Measurements from ENCODE around the gene EIF3I.

Gene EIF3I

GRCh38 chr1:32219022-32219421 is 3.2 kb upstream of the EIF3I start:
- DNase-seq (ENCODE audit: low read depth) = no peak
- TF ChIP-seq, protein P1, sequence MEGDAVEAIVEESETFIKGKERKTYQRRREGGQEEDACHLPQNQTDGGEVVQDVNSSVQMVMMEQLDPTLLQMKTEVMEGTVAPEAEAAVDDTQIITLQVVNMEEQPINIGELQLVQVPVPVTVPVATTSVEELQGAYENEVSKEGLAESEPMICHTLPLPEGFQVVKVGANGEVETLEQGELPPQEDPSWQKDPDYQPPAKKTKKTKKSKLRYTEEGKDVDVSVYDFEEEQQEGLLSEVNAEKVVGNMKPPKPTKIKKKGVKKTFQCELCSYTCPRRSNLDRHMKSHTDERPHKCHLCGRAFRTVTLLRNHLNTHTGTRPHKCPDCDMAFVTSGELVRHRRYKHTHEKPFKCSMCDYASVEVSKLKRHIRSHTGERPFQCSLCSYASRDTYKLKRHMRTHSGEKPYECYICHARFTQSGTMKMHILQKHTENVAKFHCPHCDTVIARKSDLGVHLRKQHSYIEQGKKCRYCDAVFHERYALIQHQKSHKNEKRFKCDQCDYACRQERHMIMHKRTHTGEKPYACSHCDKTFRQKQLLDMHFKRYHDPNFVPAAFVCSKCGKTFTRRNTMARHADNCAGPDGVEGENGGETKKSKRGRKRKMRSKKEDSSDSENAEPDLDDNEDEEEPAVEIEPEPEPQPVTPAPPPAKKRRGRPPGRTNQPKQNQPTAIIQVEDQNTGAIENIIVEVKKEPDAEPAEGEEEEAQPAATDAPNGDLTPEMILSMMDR (IDR thresholded peaks at IDR 0.05; ENCODE audit: low read depth, low read length, missing control alignments) = no peak

DNA sequence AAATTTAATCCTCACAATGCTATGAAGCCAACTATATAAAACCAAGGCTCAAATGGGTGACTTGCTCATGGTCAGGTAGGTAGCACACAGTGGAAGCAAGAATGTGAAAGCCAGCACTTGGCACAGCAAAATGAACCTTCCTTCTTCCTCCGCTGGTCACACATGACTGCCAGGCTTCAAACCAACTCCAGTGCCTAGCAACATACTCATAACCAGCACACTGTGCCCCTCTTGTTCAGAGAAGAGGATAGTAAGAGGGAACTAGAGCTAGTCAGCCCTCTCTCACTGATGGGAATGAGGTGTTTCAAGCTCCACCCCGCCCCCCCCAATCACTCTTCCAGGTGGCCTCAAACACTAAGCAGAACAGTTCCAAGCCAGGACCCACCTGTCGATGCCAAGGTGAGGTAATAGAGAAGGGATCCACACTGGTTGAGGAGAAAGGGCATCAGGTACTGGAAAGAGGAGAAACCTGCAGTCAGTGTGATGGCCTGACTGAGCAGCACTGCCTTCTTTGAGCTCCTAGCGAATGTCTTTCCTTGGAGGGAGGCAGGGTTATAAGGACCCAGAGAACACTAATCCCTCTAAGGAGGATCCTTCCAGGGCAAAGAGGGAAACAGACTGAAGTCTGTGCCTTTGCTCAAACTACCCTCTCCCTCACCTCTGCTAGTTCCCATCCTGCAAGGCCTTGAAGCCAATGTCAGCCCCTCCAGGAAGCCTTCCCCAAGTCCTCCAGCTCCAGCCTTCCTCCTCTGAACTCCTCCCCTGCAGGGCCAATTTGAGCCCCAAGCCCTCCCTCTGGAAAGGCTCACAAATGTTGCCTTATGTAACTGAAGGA is 1.2 kb upstream of the EIF3I start:
- peak overlapping the region; percentile 56 for H3K4me3 ChIP-seq (ENCODE audit: low read depth, low read length)
- DNase-seq (ENCODE audit: low read depth) = no peak
- TF ChIP-seq, protein P1 (IDR thresholded peaks at IDR 0.05; ENCODE audit: low read depth, low read length, missing control alignments) = no peak

More at GRCh38 chr1:32219022-32219421, 3.2 kb upstream of the EIF3I start:
- H3K4me3 ChIP-seq (ENCODE audit: low read depth, low read length) = no peak overlapping the region

DNA sequence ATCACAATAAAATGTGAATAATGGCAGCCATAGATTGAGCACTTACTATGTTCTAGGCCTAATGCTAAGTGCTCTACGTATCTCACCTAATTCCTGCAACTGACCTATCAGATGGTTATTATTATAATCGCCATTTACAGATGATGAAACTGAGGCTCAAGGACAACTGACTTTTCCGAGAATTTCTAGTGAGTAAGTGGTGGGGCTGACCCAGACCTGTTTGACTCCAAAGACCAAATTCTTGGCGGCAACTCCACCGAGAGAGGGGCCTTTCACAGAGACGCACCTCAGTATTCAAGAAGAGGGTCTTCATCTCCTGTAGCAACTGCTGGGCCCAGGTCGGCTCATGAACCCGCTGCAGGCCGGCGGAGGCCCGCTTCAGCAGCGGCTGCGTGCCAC is 627 bp upstream of the EIF3I start:
- TF ChIP-seq, protein P1 (IDR thresholded peaks at IDR 0.05; ENCODE audit: low read depth, low read length, missing control alignments) = no peak
- H3K4me3 ChIP-seq (ENCODE audit: low read depth, low read length) = peak overlapping the region; percentile 56
- no peak for DNase-seq (ENCODE audit: low read depth)

DNA sequence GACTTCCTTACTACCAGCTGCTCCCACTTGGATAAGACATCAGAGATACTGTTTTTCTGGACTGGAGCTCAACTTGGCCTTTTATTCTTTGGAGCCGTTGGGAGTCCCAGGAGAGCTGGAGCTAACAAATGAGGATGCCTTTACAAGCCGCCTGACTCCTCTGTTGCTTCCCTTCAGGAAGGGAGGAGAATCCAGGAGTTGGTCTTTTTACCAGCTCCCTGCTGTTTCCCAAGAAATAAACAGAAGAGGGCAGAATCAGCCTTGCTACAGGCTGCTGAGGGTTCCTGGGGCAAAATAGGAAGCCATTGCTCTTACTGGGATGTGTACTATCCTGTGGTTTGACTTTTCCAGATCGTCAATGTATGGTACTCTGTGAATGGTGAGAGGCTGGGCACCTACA is 1.5 kb downstream of the EIF3I start:
- TF ChIP-seq, protein P1 (IDR thresholded peaks at IDR 0.05; ENCODE audit: low read depth, low read length, missing control alignments) = no peak
- DNase-seq (ENCODE audit: low read depth) = no peak
- H3K4me3 ChIP-seq (ENCODE audit: low read depth, low read length) = no peak overlapping the region; the same call in 1 of the 2 replicates

DNA sequence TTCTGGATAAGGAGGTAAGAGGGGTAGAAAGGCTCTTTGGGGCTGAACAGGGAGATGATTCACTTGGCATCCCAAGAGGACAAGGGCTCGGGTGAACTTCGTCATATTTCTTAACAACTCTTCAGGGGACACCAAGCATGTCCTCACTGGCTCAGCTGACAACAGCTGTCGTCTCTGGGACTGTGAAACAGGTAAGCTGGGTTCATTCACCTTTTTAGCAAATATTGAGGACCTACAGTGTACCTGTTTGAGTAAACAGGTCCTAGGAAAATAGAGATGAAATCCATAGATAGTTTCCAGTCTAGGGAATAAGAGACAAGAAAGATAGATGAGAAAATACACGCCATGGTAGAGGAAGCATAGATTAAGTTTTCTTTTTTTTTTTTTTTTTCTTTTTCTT is 2.1 kb downstream of the EIF3I start:
- no peak overlapping the region for H3K4me3 ChIP-seq (ENCODE audit: low read depth, low read length)
- DNase-seq (ENCODE audit: low read depth) = no peak
- TF ChIP-seq, protein P1 (IDR thresholded peaks at IDR 0.05; ENCODE audit: low read depth, low read length, missing control alignments) = no peak

DNA sequence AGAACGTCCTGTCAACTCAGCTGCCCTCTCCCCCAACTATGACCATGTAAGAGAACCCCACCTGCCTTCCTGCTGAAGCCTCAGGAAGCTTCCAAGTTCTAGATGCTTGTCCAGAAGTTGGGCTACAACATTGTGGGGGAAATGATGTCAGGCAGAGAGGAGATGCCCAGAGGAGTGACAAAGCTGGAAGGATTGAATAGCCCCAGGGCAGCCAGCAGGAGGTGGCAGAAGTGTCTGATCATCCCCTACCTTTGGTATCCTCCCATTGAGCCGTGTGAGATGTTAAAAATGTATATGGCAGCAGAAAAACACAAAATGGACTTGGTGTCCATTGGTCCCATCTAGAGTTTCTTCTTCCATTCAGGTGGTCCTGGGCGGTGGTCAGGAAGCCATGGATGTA is 6.6 kb downstream of the EIF3I start:
- no peak overlapping the region for H3K4me3 ChIP-seq (ENCODE audit: low read depth, low read length)
- DNase-seq (ENCODE audit: low read depth) = no peak
- TF ChIP-seq, protein P1 (IDR thresholded peaks at IDR 0.05; ENCODE audit: low read depth, low read length, missing control alignments) = no peak
